Heart left ventricle (tissue), 13 donors: ENCODE measurements around the gene PHACTR1.

Experiments used
- CTCF ChIP-seq, 12 donors: fragments of 200-600 bp; sonication (generic) in 4 of 12; IDR thresholded peaks; one replicate each; pipeline versions ENCODE4 v1.5.0 to v1.8.0; 2018 to 2022; ENCODE audit warnings: antibody characterized with exemption in 12 of 12, mild to moderate bottlenecking in 5 of 12
- POLR2A ChIP-seq, 2 donors: fragments of 450-650 bp; IDR thresholded peaks; one replicate each; pipeline ENCODE4 v1.6.1; 2017; ENCODE audit warnings: antibody characterized with exemption in 2 of 2, mild to moderate bottlenecking in 2 of 2, moderate library complexity in 2 of 2
- donor health status: ischemic (EF 13 %, LVEDD 7.1; RV severe dilation, severe dysfunction).
- donor health status: DM: no; HTN: yes; CAD: no.
- donor health status: DM: no; HTN: no; CAD: no.
- donor health status: ischemic (EF 25% LVEDD 6.9; RV normal size, moderate dysfunction).
- donor health status: ischemic (EF 25% LVEDD 5.7; RV mildly dilated, moderate dysfunction).
- donor health status: ischemic (EF 35%, LVEDD 5.7; RV mildly dilated, moderate dysfunction).
- donor health status: nonischemic (EF 11% LVEDD 7.7; RV severe dilation, severe dysfunction).
- donor health status: DM: yes; HTN: yes; CAD: no.
- donor health status: PGD.
- donor health status: ischemic (EF 29% LVEDD 5.4; RV normal size, mild dysfunction).
- donor health status: nonischemic (EF 23%, LVEDD 6.1; RV moderate dilation, normal function).

- TF ChIP-seq CTCF (IDR thresholded peaks at IDR 0.05) (no peak), POLR2A (IDR thresholded peaks at IDR 0.05) (no peak)
Observed at GRCh38 chr6:13156381-13156780, 439.8 kb downstream of the PHACTR1 start.
